Measurements from ENCODE around the gene SMAP1.

The SMAP1 gene

GRCh38 chr6:70700922-70701876, 33.5 kb downstream of the SMAP1 start:
- Mint-ChIP-seq H3K9me3 (peaks cover 2% of the 10 kb centered on the region), H3K27ac (no peak overlapping the region), H3K4me1 (peaks cover 42% of the 10 kb centered on the region), H3K27me3 (no peaks in the 10 kb centered on the region), H3K4me3 (no peak overlapping the region), H3K36me3 (peaks cover 27% of the 10 kb centered on the region)
- ATAC-seq (ENCODE audit: low read depth): no peak
- DNase-seq (ENCODE audit: low spot score in 2 of 2): no peak

- H3K4me3 Mint-ChIP-seq: no peak overlapping the region
- no peak for DNase-seq (ENCODE audit: low spot score in 2 of 2)
- H3K4me1 Mint-ChIP-seq: peaks cover 36% of the 10 kb centered on the region
- no peak for ATAC-seq (ENCODE audit: low read depth)
- H3K36me3 Mint-ChIP-seq: peaks cover 12% of the 10 kb centered on the region
- no peaks in the 10 kb centered on the region for H3K27me3 Mint-ChIP-seq
- no peaks in the 10 kb centered on the region for H3K9me3 Mint-ChIP-seq
- H3K27ac Mint-ChIP-seq: peak overlapping the region; percentile 3
These were observed 38.1 kb downstream of the SMAP1 start for GRCh38 chr6:70705772-70706171.

GRCh38 chr6:70706491-70707123, 38.9 kb downstream of the SMAP1 start:
- Mint-ChIP-seq H3K27ac (no peak overlapping the region), H3K4me1 (peaks cover 29% of the 10 kb centered on the region)

GRCh38 chr6:70707893-70708292, 40.2 kb downstream of the SMAP1 start:
- Mint-ChIP-seq H3K27ac (no peak overlapping the region), H3K4me3 (no peak overlapping the region), H3K4me1 (peaks cover 20% of the 10 kb centered on the region), H3K27me3 (no peaks in the 10 kb centered on the region), H3K36me3 (no peaks in the 10 kb centered on the region), H3K9me3 (no peaks in the 10 kb centered on the region)
- ATAC-seq (ENCODE audit: low read depth) (no peak), DNase-seq (ENCODE audit: low spot score in 2 of 2) (no peak)

More at GRCh38 chr6:70706491-70707123, 38.9 kb downstream of the SMAP1 start:
- ATAC-seq (ENCODE audit: low read depth) (no peak), DNase-seq (ENCODE audit: low spot score in 2 of 2) (peak in 1 of 2 donors; percentile 44)
- H3K4me3 Mint-ChIP-seq: no peak overlapping the region
- no peaks in the 10 kb centered on the region for H3K27me3 Mint-ChIP-seq
- H3K36me3 Mint-ChIP-seq: peaks cover 10% of the 10 kb centered on the region
- no peaks in the 10 kb centered on the region for H3K9me3 Mint-ChIP-seq

- no peak overlapping the region for H3K27ac Mint-ChIP-seq
- ATAC-seq (ENCODE audit: low read depth): no peak
- H3K9me3 Mint-ChIP-seq: no peaks in the 10 kb centered on the region
- no peak overlapping the region for H3K4me3 Mint-ChIP-seq
- peaks cover 24% of the 10 kb centered on the region for H3K4me1 Mint-ChIP-seq
- H3K36me3 Mint-ChIP-seq: no peaks in the 10 kb centered on the region
- H3K27me3 Mint-ChIP-seq: no peaks in the 10 kb centered on the region
- no peak for DNase-seq (ENCODE audit: low spot score in 2 of 2)
These were observed 40.8 kb downstream of the SMAP1 start for GRCh38 chr6:70708448-70708847.

- DNase-seq (ENCODE audit: low spot score in 2 of 2) (no peak), ATAC-seq (ENCODE audit: low read depth) (no peak)
- peaks cover 3% of the 10 kb centered on the region for H3K36me3 Mint-ChIP-seq
- H3K27me3 Mint-ChIP-seq: no peaks in the 10 kb centered on the region
- no peak overlapping the region for H3K27ac Mint-ChIP-seq
- H3K4me3 Mint-ChIP-seq: no peak overlapping the region
- peaks cover 26% of the 10 kb centered on the region for H3K4me1 Mint-ChIP-seq
- H3K9me3 Mint-ChIP-seq: peaks cover 7% of the 10 kb centered on the region
These were observed 42.1 kb downstream of the SMAP1 start for GRCh38 chr6:70709826-70710225.

- Mint-ChIP-seq H3K27me3 (no peaks in the 10 kb centered on the region), H3K4me1 (peaks cover 33% of the 10 kb centered on the region)
These were observed 47.1 kb downstream of the SMAP1 start for GRCh38 chr6:70714716-70715257.

GRCh38 chr6:70717038-70717801, 49.5 kb downstream of the SMAP1 start:
- Mint-ChIP-seq H3K4me1 (peaks cover 42% of the 10 kb centered on the region), H3K27ac (peak overlapping the region; percentile 35), H3K9me3 (peaks cover 11% of the 10 kb centered on the region), H3K27me3 (no peaks in the 10 kb centered on the region), H3K36me3 (peaks cover 21% of the 10 kb centered on the region), H3K4me3 (no peak overlapping the region)
- ATAC-seq (ENCODE audit: low read depth) (peak; percentile 83), DNase-seq (ENCODE audit: low spot score in 2 of 2) (no peak)

More at GRCh38 chr6:70714716-70715257, 47.1 kb downstream of the SMAP1 start:
- Mint-ChIP-seq H3K36me3 (peaks cover 12% of the 10 kb centered on the region), H3K4me3 (no peak overlapping the region), H3K27ac (no peak overlapping the region), H3K9me3 (peaks cover 11% of the 10 kb centered on the region)
- ATAC-seq (ENCODE audit: low read depth) (no peak), DNase-seq (ENCODE audit: low spot score in 2 of 2) (no peak)

- Mint-ChIP-seq H3K4me3 (no peak overlapping the region), H3K36me3 (peaks cover 10% of the 10 kb centered on the region), H3K9me3 (no peaks in the 10 kb centered on the region), H3K27ac (no peak overlapping the region), H3K27me3 (no peaks in the 10 kb centered on the region), H3K4me1 (peaks cover 22% of the 10 kb centered on the region)
- DNase-seq (ENCODE audit: low spot score in 2 of 2) (no peak), ATAC-seq (ENCODE audit: low read depth) (no peak)
These were observed 56.8 kb downstream of the SMAP1 start for GRCh38 chr6:70724524-70724923.

GRCh38 chr6:70725817-70726415, 58.2 kb downstream of the SMAP1 start:
- Mint-ChIP-seq H3K27ac (no peak overlapping the region), H3K27me3 (no peaks in the 10 kb centered on the region), H3K4me1 (peaks cover 24% of the 10 kb centered on the region), H3K4me3 (no peak overlapping the region), H3K36me3 (peaks cover 10% of the 10 kb centered on the region), H3K9me3 (no peaks in the 10 kb centered on the region)
- ATAC-seq (ENCODE audit: low read depth): no peak
- DNase-seq (ENCODE audit: low spot score in 2 of 2): no peak

- no peak for ATAC-seq (ENCODE audit: low read depth)
- Mint-ChIP-seq H3K9me3 (no peaks in the 10 kb centered on the region), H3K4me3 (no peak overlapping the region), H3K36me3 (peaks cover 23% of the 10 kb centered on the region), H3K4me1 (peaks cover 8% of the 10 kb centered on the region), H3K27me3 (no peaks in the 10 kb centered on the region), H3K27ac (no peak overlapping the region)
- no peak for DNase-seq (ENCODE audit: low spot score in 2 of 2)
These were observed 66.7 kb downstream of the SMAP1 start for GRCh38 chr6:70734381-70734780.

GRCh38 chr6:70734979-70735378, 67.3 kb downstream of the SMAP1 start:
- H3K9me3 Mint-ChIP-seq: no peaks in the 10 kb centered on the region
- no peak overlapping the region for H3K4me3 Mint-ChIP-seq
- peaks cover 25% of the 10 kb centered on the region for H3K36me3 Mint-ChIP-seq
- DNase-seq (ENCODE audit: low spot score in 2 of 2) (no peak), ATAC-seq (ENCODE audit: low read depth) (no peak)
- H3K4me1 Mint-ChIP-seq: peaks cover 3% of the 10 kb centered on the region
- H3K27me3 Mint-ChIP-seq: no peaks in the 10 kb centered on the region
- H3K27ac Mint-ChIP-seq: no peak overlapping the region

GRCh38 chr6:70735513-70735912, 67.8 kb downstream of the SMAP1 start:
- H3K4me3 Mint-ChIP-seq: no peak overlapping the region
- H3K27me3 Mint-ChIP-seq: no peaks in the 10 kb centered on the region
- no peaks in the 10 kb centered on the region for H3K9me3 Mint-ChIP-seq
- H3K27ac Mint-ChIP-seq: no peak overlapping the region
- peaks cover 31% of the 10 kb centered on the region for H3K36me3 Mint-ChIP-seq
- DNase-seq (ENCODE audit: low spot score in 2 of 2) (no peak), ATAC-seq (ENCODE audit: low read depth) (no peak)
- peaks cover 2% of the 10 kb centered on the region for H3K4me1 Mint-ChIP-seq
